HepG2 (cell line): ENCODE results near the gene SNAP23. TPM values are rescaled to one million over a fixed set of nuclear protein-coding genes. Genes with fewer than 3 reads are reported as not detected.

Experiments
- ATAC-seq: fragments of 200-7000 bp; cut with Tn5 transposase; 3 replicates; pipeline ENCODE4 v1.9.1; 2020; ENCODE audit warnings: mild to moderate bottlenecking, moderate library complexity
- BruUV-seq: library from RNA; stranded (reverse); fragments of 400-500 nt; replicated peaks from 2 replicates; lab custom pipeline; 2021; lab: Mats Ljungman, UMichigan
- CTCF ChIA-PET: fragments of 300-600 bp; formaldehyde crosslinking; extraction: SDS; loops from one replicate; lab custom pipeline; 2021; ENCODE audit warnings: low total read pairs, inconsistent platforms, low intra/inter-chr PET ratio; lab: Yijun Ruan, JAX
- POLR2A ChIA-PET: fragments of 350-600 bp; sonication (Branson Sonifier 250); formaldehyde crosslinking; loops from one replicate; lab custom pipeline; 2020; ENCODE audit warnings: antibody characterized with exemption, inconsistent platforms; lab: Yijun Ruan, JAX
- DNase-seq: peaks from one replicate; pipeline ENCODE4 v3.0.0-alpha.2; 2015; ENCODE audit warnings: low spot score
- FAIRE-seq: peaks from 3 replicates; lab custom pipeline; 2011; peaks lifted over from hg19 to GRCh38; lab: Jason Lieb, UNC
- H2AFZ ChIP-seq: one replicate; pipeline ENCODE4 v1.6.1; 2011; ENCODE audit warnings: low read length, inconsistent platforms
- H3K27ac ChIP-seq: fragments of 300-600 bp; 3 replicates; pipeline ENCODE4 v1.8.0; 2011; ENCODE audit warnings: mixed run types, mild to moderate bottlenecking, mixed read lengths, low read length, inconsistent platforms; ENCODE audit not compliant: insufficient read depth; ENCODE audit errors: extremely low read length
- H3K27me3 ChIP-seq, 2 experiments: fragments of 200-600 bp in 1 of 2; 2 replicates in 1 of 2; 3 replicates in 1 of 2; pipeline versions ENCODE4 v1.6.0 to v1.8.0; 2011; ENCODE audit warnings: low read length in 2 of 2, mild to moderate bottlenecking in 2 of 2, moderate library complexity in 2 of 2, inconsistent platforms in 1 of 2; ENCODE audit not compliant: insufficient read depth in 2 of 2, control insufficient read depth in 1 of 2
- H3K36me3 ChIP-seq, 2 experiments: fragments of 200-600 bp in 1 of 2; replicated peaks in 1 of 2; 2 replicates in 1 of 2; 3 replicates in 1 of 2; pipeline versions ENCODE4 v1.5.1 to v1.8.0; 2011; ENCODE audit warnings: low read length in 2 of 2, inconsistent platforms in 1 of 2; ENCODE audit not compliant: insufficient read depth in 2 of 2, control insufficient read depth in 1 of 2
- H3K4me1 ChIP-seq: 2 replicates; pipeline ENCODE4 v1.5.1; 2012; ENCODE audit warnings: low read length, inconsistent platforms; ENCODE audit not compliant: insufficient read depth
- H3K4me2 ChIP-seq: 2 replicates; pipeline ENCODE4 v1.6.0; 2011; ENCODE audit warnings: low read depth, low read length, inconsistent platforms
- H3K4me3 ChIP-seq, 3 experiments: fragments of 200-600 bp in 1 of 3; sonication (generic), shearing (Covaris generic) in 1 of 3; replicated peaks in 1 of 3; 2 replicates each; pipeline ENCODE4 v1.5.1; 2011 to 2016; ENCODE audit warnings: low read length in 3 of 3, inconsistent platforms in 2 of 3, low read depth in 2 of 3, mild to moderate bottlenecking in 2 of 3, control low read depth in 1 of 3, mixed read lengths in 1 of 3; ENCODE audit not compliant: insufficient read depth in 1 of 3
- H3K79me2 ChIP-seq: one replicate; pipeline ENCODE4 v1.6.1; 2011; ENCODE audit warnings: low read length, inconsistent platforms; ENCODE audit not compliant: insufficient read depth
- H3K9ac ChIP-seq: 2 replicates; pipeline ENCODE4 v1.6.0; 2011; ENCODE audit warnings: mild to moderate bottlenecking, low read depth, low read length, inconsistent platforms; ENCODE audit not compliant: insufficient read depth
- H3K9me3 ChIP-seq: 2 replicates; pipeline ENCODE4 v1.5.1; 2012; ENCODE audit warnings: mild to moderate bottlenecking, low read length
- H4K20me1 ChIP-seq: 2 replicates; pipeline ENCODE4 v1.6.0; 2011; ENCODE audit warnings: inconsistent platforms, mild to moderate bottlenecking, low read length, moderate library complexity; ENCODE audit not compliant: insufficient read depth
- CEBPB ChIP-seq: IDR thresholded peaks from 2 replicates; pipeline ENCODE4 v1.6.1; 2011; ENCODE audit warnings: low read depth, low read length, improper control_type of control experiment, borderline replicate concordance
- CERS6 ChIP-seq: sonication (generic); formaldehyde crosslinking; IDR thresholded peaks from 2 replicates; pipeline ENCODE4 v1.5.0; 2020; ENCODE audit warnings: missing genetic modification reagents
- CHD4 ChIP-seq: fragments of 200-600 bp; sonication (generic); IDR thresholded peaks from 2 replicates; pipeline ENCODE4 v1.7.0; 2017; ENCODE audit warnings: mild to moderate bottlenecking, low read length, borderline replicate concordance
- DPF2 ChIP-seq: sonication (generic); formaldehyde crosslinking; IDR thresholded peaks from 2 replicates; pipeline ENCODE4 v1.4.0; 2020; ENCODE audit warnings: mild to moderate bottlenecking, low read depth, missing genetic modification reagents, borderline replicate concordance
- ISL2 ChIP-seq: sonication (generic); formaldehyde crosslinking; IDR thresholded peaks from 2 replicates; pipeline ENCODE4 v1.5.0; 2020; ENCODE audit warnings: missing genetic modification reagents
- KLF15 ChIP-seq: sonication (generic); formaldehyde crosslinking; IDR thresholded peaks from 2 replicates; pipeline ENCODE4 v1.8.1; 2023; ENCODE audit warnings: borderline replicate concordance, mild to moderate bottlenecking, inconsistent platforms, missing genetic modification reagents, mixed read lengths
- KMT2A ChIP-seq: sonication (generic); formaldehyde crosslinking; IDR thresholded peaks from 2 replicates; pipeline ENCODE4 v1.4.0; 2020; ENCODE audit warnings: missing genetic modification reagents
- MLLT10 ChIP-seq: sonication (generic); formaldehyde crosslinking; IDR thresholded peaks from 2 replicates; pipeline ENCODE4 v1.4.0; 2020; ENCODE audit warnings: missing genetic modification reagents
- NFYC ChIP-seq: IDR thresholded peaks from 2 replicates; pipeline ENCODE4 v1.6.1; 2016; ENCODE audit warnings: missing genetic modification reagents, missing compliant biosample characterization
- PAX8 ChIP-seq: sonication (generic); formaldehyde crosslinking; IDR thresholded peaks from 2 replicates; pipeline ENCODE4 v1.8.0; 2022; ENCODE audit warnings: mild to moderate bottlenecking, missing genetic modification reagents, borderline replicate concordance
- SP2 ChIP-seq: sonication (generic); formaldehyde crosslinking; IDR thresholded peaks from 2 replicates; pipeline ENCODE4 v1.5.1; 2020; ENCODE audit warnings: mild to moderate bottlenecking, missing genetic modification reagents
- STAG1 ChIP-seq: sonication (generic); formaldehyde crosslinking; IDR thresholded peaks from 2 replicates; pipeline ENCODE4 v1.4.0; 2020; ENCODE audit warnings: missing genetic modification reagents
- TEAD3 ChIP-seq: optimal IDR thresholded peaks from 2 replicates; pipeline ENCODE3; 2016; ENCODE audit warnings: borderline replicate concordance
- ZNF224 ChIP-seq: sonication (generic); formaldehyde crosslinking; IDR thresholded peaks from 2 replicates; pipeline ENCODE4 v1.5.0; 2020; ENCODE audit warnings: mild to moderate bottlenecking, missing genetic modification reagents
- ZNF33B ChIP-seq: sonication (generic); formaldehyde crosslinking; IDR thresholded peaks from 2 replicates; pipeline ENCODE4 v1.5.1; 2020; ENCODE audit warnings: mild to moderate bottlenecking, missing genetic modification reagents
- ZNF770 ChIP-seq: sonication (generic); formaldehyde crosslinking; IDR thresholded peaks from 2 replicates; pipeline ENCODE4 v1.5.0; 2020; ENCODE audit warnings: mild to moderate bottlenecking, missing genetic modification reagents
- ZNF878 ChIP-seq: sonication (generic); formaldehyde crosslinking; IDR thresholded peaks from 2 replicates; pipeline ENCODE4 v1.8.1; 2023; ENCODE audit warnings: mild to moderate bottlenecking, missing genetic modification reagents, moderate library complexity
- WGBS: methylation state at CpG from one replicate; pipeline ENCODE4 v1.1.6; 2017; ENCODE audit warnings: low lambda C conversion rate; 5-methylcytosine and 5-hydroxymethylcytosine counted together
- in situ Hi-C: cut with HindIII; loops from 2 replicates; pipeline ENCODE4 v1.10.0; 2017; ENCODE audit warnings: low pct_unique_long_range_greater_than_20kb; ENCODE audit not compliant: extremely low pct_ligation_motif_present
- intact Hi-C: fragments of 100-400 bp; cut with micrococcal nuclease; formaldehyde crosslinking; loops from one replicate; pipeline ENCODE4 v1.10.0; 2022; ENCODE audit not compliant: unreplicated experiment
- polyA plus RNA-seq, 8 experiments: library from polyadenylated mRNA; depleted of rRNA in 3 of 8; stranded (reverse) in 7 of 8; unstranded in 1 of 8; fragments of >200 nt; fragmentation: Illumina TruSeq in 4 of 8; extraction: Trizol in 4 of 8; gene quantifications; 2 replicates each; pipeline versions ENCODE4 v1.2.1 to v1.2.3, GENCODE V29; 2011 to 2016; ENCODE audit warnings: low read depth in 4 of 8, missing spikeins in 1 of 8, mixed read lengths in 1 of 8; ENCODE audit not compliant: insufficient read depth in 1 of 8
- total RNA-seq, 5 experiments: library from RNA; depleted of rRNA; stranded (reverse); fragments of >200 nt; fragmentation: Illumina TruSeq; extraction: Trizol; gene quantifications; 2 replicates each; pipeline ENCODE4 v1.2.3, GENCODE V29; 2016; ENCODE audit warnings: low read depth in 1 of 5
- TF ChIP-seq, protein P1 (sequence below): sonication (generic); formaldehyde crosslinking; IDR thresholded peaks from 2 replicates; pipeline ENCODE4 v1.4.0; 2020; ENCODE audit warnings: missing genetic modification reagents, mild to moderate bottlenecking, borderline replicate concordance
- TF ChIP-seq, protein P2 (sequence below): sonication (generic); formaldehyde crosslinking; IDR thresholded peaks from 2 replicates; pipeline ENCODE4 v1.8.0; 2022; ENCODE audit warnings: mild to moderate bottlenecking, missing genetic modification reagents; ENCODE audit not compliant: insufficient replicate concordance

The SNAP23 gene
- total and polyA plus RNA-seq, 2 of the 13 experiments (the other 11 are each of a cell fraction or from before 2014, with no cell fraction given) = 37.0 to 101 TPM

- Histone ChIP-seq H3K4me2 (no peak overlapping the region), H3K4me1 (no peaks in the 10 kb centered on the region), H3K4me3 (no peak overlapping the region), H4K20me1 (no peaks in the 10 kb centered on the region), H2AFZ (no peak overlapping the region), H3K27ac (no peak overlapping the region), H3K79me2 (peaks cover 11% of the 10 kb centered on the region), H3K27me3 (no peaks in the 10 kb centered on the region), H3K9ac (no peak overlapping the region), H3K36me3 (peaks cover 7% of the 10 kb centered on the region in 2 experiments; a peak in 3 of 5 replicates), H3K9me3 (no peaks in the 10 kb centered on the region)
- no peak for DNase-seq
- ChIA-PET POLR2A (no interaction called here), CTCF (no interaction called here)
- 91% methylated on average over 2 of the region's 2 CpGs for WGBS
- BruUV-seq = no TSS peak
- in situ Hi-C loops = no loop called here
- FAIRE-seq = no peak
- ATAC-seq = no peak
- intact Hi-C loops = loop anchor here (5.0 to 10.0 kb wide), 2 partner anchors 203 to 250 kb away; partner anchors contain the start of genes GANC and TMEM87A
- TF ChIP-seq DPF2 (CRISPR knock-in tag) (no peak), ZNF224 (CRISPR knock-in tag) (no peak), ZNF33B (no peak), KMT2A (CRISPR knock-in tag) (no peak), PAX8 (CRISPR knock-in tag) (no peak), MLLT10 (CRISPR knock-in tag) (no peak), KLF15 (CRISPR knock-in tag) (no peak), CEBPB (no peak), STAG1 (CRISPR knock-in tag) (no peak), NFYC (no peak), ZNF770 (no peak), TEAD3 (CRISPR knock-in tag) (no peak), SP2 (no peak), ISL2 (CRISPR knock-in tag) (no peak), CERS6 (CRISPR knock-in tag) (no peak), ZNF878 (CRISPR knock-in tag) (no peak), CHD4 (no peak)
- TF ChIP-seq, protein P1, sequence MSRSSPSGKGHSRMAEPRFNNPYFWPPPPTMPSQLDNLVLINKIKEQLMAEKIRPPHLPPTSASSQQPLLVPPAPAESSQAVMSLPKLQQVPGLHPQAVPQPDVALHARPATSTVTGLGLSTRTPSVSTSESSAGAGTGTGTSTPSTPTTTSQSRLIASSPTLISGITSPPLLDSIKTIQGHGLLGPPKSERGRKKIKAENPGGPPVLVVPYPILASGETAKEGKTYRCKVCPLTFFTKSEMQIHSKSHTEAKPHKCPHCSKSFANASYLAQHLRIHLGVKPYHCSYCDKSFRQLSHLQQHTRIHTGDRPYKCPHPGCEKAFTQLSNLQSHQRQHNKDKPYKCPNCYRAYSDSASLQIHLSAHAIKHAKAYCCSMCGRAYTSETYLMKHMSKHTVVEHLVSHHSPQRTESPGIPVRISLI = no peak
- TF ChIP-seq, protein P2, sequence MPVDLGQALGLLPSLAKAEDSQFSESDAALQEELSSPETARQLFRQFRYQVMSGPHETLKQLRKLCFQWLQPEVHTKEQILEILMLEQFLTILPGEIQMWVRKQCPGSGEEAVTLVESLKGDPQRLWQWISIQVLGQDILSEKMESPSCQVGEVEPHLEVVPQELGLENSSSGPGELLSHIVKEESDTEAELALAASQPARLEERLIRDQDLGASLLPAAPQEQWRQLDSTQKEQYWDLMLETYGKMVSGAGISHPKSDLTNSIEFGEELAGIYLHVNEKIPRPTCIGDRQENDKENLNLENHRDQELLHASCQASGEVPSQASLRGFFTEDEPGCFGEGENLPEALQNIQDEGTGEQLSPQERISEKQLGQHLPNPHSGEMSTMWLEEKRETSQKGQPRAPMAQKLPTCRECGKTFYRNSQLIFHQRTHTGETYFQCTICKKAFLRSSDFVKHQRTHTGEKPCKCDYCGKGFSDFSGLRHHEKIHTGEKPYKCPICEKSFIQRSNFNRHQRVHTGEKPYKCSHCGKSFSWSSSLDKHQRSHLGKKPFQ (CRISPR knock-in tag) = no peak
These were observed 20.6 kb upstream of the SNAP23 start for GRCh38 chr15:42474827-42475226.
